HepG2 (cell line): Measurements from ENCODE around the gene TEKT1. TPM values are rescaled to one million over a fixed set of nuclear protein-coding genes. Genes with fewer than 3 reads are reported as not detected.
A peak's percentile ranks its signal among the peaks of the same experiment; 100 is the strongest.
"Not testable (repeated sequence)": the region's sequence is repeated elsewhere in the genome, so short reads cannot be mapped to it uniquely, and the experiment has no call there.

ENCODE experiments used
- ATAC-seq: fragments of 200-7000 bp; cut with Tn5 transposase; 3 replicates; pipeline ENCODE4 v1.9.1; 2020; ENCODE audit warnings: mild to moderate bottlenecking, moderate library complexity
- BruUV-seq: library from RNA; stranded (reverse); fragments of 400-500 nt; replicated peaks from 2 replicates; lab custom pipeline; 2021; lab: Mats Ljungman, UMichigan
- CTCF ChIA-PET: fragments of 300-600 bp; formaldehyde crosslinking; extraction: SDS; loops from one replicate; lab custom pipeline; 2021; ENCODE audit warnings: low total read pairs, inconsistent platforms, low intra/inter-chr PET ratio; lab: Yijun Ruan, JAX
- POLR2A ChIA-PET: fragments of 350-600 bp; sonication (Branson Sonifier 250); formaldehyde crosslinking; loops from one replicate; lab custom pipeline; 2020; ENCODE audit warnings: antibody characterized with exemption, inconsistent platforms; lab: Yijun Ruan, JAX
- DNase-seq: peaks from one replicate; pipeline ENCODE4 v3.0.0-alpha.2; 2015; ENCODE audit warnings: low spot score
- FAIRE-seq: peaks from 3 replicates; lab custom pipeline; 2011; peaks lifted over from hg19 to GRCh38; lab: Jason Lieb, UNC
- H2AFZ ChIP-seq: one replicate; pipeline ENCODE4 v1.6.1; 2011; ENCODE audit warnings: low read length, inconsistent platforms
- H3K27ac ChIP-seq: fragments of 300-600 bp; 3 replicates; pipeline ENCODE4 v1.8.0; 2011; ENCODE audit warnings: mixed run types, mild to moderate bottlenecking, mixed read lengths, low read length, inconsistent platforms; ENCODE audit not compliant: insufficient read depth; ENCODE audit errors: extremely low read length
- H3K27me3 ChIP-seq, 2 experiments: fragments of 200-600 bp in 1 of 2; 2 replicates in 1 of 2; 3 replicates in 1 of 2; pipeline versions ENCODE4 v1.6.0 to v1.8.0; 2011; ENCODE audit warnings: low read length in 2 of 2, mild to moderate bottlenecking in 2 of 2, moderate library complexity in 2 of 2, inconsistent platforms in 1 of 2; ENCODE audit not compliant: insufficient read depth in 2 of 2, control insufficient read depth in 1 of 2
- H3K36me3 ChIP-seq, 2 experiments: fragments of 200-600 bp in 1 of 2; replicated peaks in 1 of 2; 2 replicates in 1 of 2; 3 replicates in 1 of 2; pipeline versions ENCODE4 v1.5.1 to v1.8.0; 2011; ENCODE audit warnings: low read length in 2 of 2, inconsistent platforms in 1 of 2; ENCODE audit not compliant: insufficient read depth in 2 of 2, control insufficient read depth in 1 of 2
- H3K4me1 ChIP-seq: 2 replicates; pipeline ENCODE4 v1.5.1; 2012; ENCODE audit warnings: low read length, inconsistent platforms; ENCODE audit not compliant: insufficient read depth
- H3K4me2 ChIP-seq: 2 replicates; pipeline ENCODE4 v1.6.0; 2011; ENCODE audit warnings: low read depth, low read length, inconsistent platforms
- H3K4me3 ChIP-seq, 3 experiments: fragments of 200-600 bp in 1 of 3; sonication (generic), shearing (Covaris generic) in 1 of 3; replicated peaks in 1 of 3; 2 replicates each; pipeline ENCODE4 v1.5.1; 2011 to 2016; ENCODE audit warnings: low read length in 3 of 3, inconsistent platforms in 2 of 3, low read depth in 2 of 3, mild to moderate bottlenecking in 2 of 3, control low read depth in 1 of 3, mixed read lengths in 1 of 3; ENCODE audit not compliant: insufficient read depth in 1 of 3
- H3K79me2 ChIP-seq: one replicate; pipeline ENCODE4 v1.6.1; 2011; ENCODE audit warnings: low read length, inconsistent platforms; ENCODE audit not compliant: insufficient read depth
- H3K9ac ChIP-seq: 2 replicates; pipeline ENCODE4 v1.6.0; 2011; ENCODE audit warnings: mild to moderate bottlenecking, low read depth, low read length, inconsistent platforms; ENCODE audit not compliant: insufficient read depth
- H3K9me3 ChIP-seq: 2 replicates; pipeline ENCODE4 v1.5.1; 2012; ENCODE audit warnings: mild to moderate bottlenecking, low read length
- H4K20me1 ChIP-seq: 2 replicates; pipeline ENCODE4 v1.6.0; 2011; ENCODE audit warnings: inconsistent platforms, mild to moderate bottlenecking, low read length, moderate library complexity; ENCODE audit not compliant: insufficient read depth
- AGO2 ChIP-seq: fragments of 200-400 bp; formaldehyde crosslinking; optimal IDR thresholded peaks from 2 replicates; pipeline ENCODE3; 2017; ENCODE audit warnings: mild to moderate bottlenecking, low read depth, low read length, moderate library complexity
- HNF4G ChIP-seq, 2 experiments: sonication (generic) in 1 of 2; formaldehyde crosslinking in 1 of 2; IDR thresholded peaks; 2 replicates each; pipeline versions ENCODE4 v1.4.0 to v1.6.1; 2011 to 2020; ENCODE audit warnings: borderline replicate concordance in 2 of 2, low read depth in 2 of 2, mild to moderate bottlenecking in 2 of 2, low read length in 1 of 2, missing genetic modification reagents in 1 of 2, moderate library complexity in 1 of 2
- WGBS: methylation state at CpG from one replicate; pipeline ENCODE4 v1.1.6; 2017; ENCODE audit warnings: low lambda C conversion rate; 5-methylcytosine and 5-hydroxymethylcytosine counted together
- in situ Hi-C: cut with HindIII; loops from 2 replicates; pipeline ENCODE4 v1.10.0; 2017; ENCODE audit warnings: low pct_unique_long_range_greater_than_20kb; ENCODE audit not compliant: extremely low pct_ligation_motif_present
- intact Hi-C: fragments of 100-400 bp; cut with micrococcal nuclease; formaldehyde crosslinking; loops from one replicate; pipeline ENCODE4 v1.10.0; 2022; ENCODE audit not compliant: unreplicated experiment
- polyA plus RNA-seq, 8 experiments: library from polyadenylated mRNA; depleted of rRNA in 3 of 8; stranded (reverse) in 7 of 8; unstranded in 1 of 8; fragments of >200 nt; fragmentation: Illumina TruSeq in 4 of 8; extraction: Trizol in 4 of 8; gene quantifications; 2 replicates each; pipeline versions ENCODE4 v1.2.1 to v1.2.3, GENCODE V29; 2011 to 2016; ENCODE audit warnings: low read depth in 4 of 8, missing spikeins in 1 of 8, mixed read lengths in 1 of 8; ENCODE audit not compliant: insufficient read depth in 1 of 8
- total RNA-seq, 5 experiments: library from RNA; depleted of rRNA; stranded (reverse); fragments of >200 nt; fragmentation: Illumina TruSeq; extraction: Trizol; gene quantifications; 2 replicates each; pipeline ENCODE4 v1.2.3, GENCODE V29; 2016; ENCODE audit warnings: low read depth in 1 of 5
- TF ChIP-seq, protein P1 (sequence below): IDR thresholded peaks from 2 replicates; pipeline ENCODE4 v1.6.1; 2012; ENCODE audit warnings: low read depth, low read length, improper control_type of control experiment

Gene TEKT1
- total and polyA plus RNA-seq, 2 of the 13 experiments (the other 11 are each of a cell fraction or from before 2014, with no cell fraction given), result not detected

DNA sequence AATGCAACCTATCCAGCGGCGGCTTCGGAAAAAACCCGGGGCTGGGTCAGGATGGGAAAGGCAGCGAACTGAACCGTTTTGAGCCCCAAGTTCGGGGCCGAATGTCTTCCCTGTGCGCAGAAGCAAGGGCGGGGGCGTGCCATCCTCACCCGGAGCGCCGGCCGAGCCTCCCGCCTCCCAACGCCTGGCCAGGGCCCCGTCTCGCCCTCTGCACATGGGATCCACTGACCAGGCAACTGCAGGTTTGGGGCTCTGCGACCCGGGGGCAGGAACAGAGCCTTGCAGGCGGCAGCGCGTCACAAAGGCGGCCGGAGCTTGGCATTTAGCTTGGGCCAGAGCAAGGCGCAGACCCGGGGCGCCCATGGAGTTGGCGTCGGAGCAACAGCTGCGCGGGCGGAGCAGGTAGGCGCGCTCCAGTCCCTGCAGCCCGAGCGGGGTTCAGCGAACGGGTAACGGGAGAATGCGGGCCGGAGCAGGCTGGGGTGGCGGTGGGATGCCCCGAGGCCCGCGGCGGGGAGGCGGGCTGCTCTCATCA, 55.6 kb downstream of the TEKT1 start, which contains the start of gene FBXO39:
Gene FBXO39, plus strand, starts transcription at position 345 of the 535 bp plus-strand sequence. CDS start 3,654 bp downstream, outside the sequence.
- no peaks in the 10 kb centered on the region for H3K9me3 ChIP-seq
- H3K4me3 ChIP-seq, result no peak within 1 kb of the TSS
- no peaks in the 10 kb centered on the region for H4K20me1 ChIP-seq
- FAIRE-seq (no peak), DNase-seq (no peak), ATAC-seq (no peak)
- H3K4me1 ChIP-seq, result peaks cover 16% of the 10 kb centered on the region
- ChIA-PET CTCF (no interaction called here), POLR2A (no interaction called here)
- H3K4me2 ChIP-seq, result no peak within 1 kb of the TSS
- 85% methylated on average over 38 of the region's 49 CpGs for WGBS
- in situ Hi-C loops, result no loop called here
- intact Hi-C loops, result no loop called here
- H3K27ac ChIP-seq, result no peak within 1 kb of the TSS
- TF ChIP-seq AGO2, result peak; percentile 42
- TF ChIP-seq, protein P1, sequence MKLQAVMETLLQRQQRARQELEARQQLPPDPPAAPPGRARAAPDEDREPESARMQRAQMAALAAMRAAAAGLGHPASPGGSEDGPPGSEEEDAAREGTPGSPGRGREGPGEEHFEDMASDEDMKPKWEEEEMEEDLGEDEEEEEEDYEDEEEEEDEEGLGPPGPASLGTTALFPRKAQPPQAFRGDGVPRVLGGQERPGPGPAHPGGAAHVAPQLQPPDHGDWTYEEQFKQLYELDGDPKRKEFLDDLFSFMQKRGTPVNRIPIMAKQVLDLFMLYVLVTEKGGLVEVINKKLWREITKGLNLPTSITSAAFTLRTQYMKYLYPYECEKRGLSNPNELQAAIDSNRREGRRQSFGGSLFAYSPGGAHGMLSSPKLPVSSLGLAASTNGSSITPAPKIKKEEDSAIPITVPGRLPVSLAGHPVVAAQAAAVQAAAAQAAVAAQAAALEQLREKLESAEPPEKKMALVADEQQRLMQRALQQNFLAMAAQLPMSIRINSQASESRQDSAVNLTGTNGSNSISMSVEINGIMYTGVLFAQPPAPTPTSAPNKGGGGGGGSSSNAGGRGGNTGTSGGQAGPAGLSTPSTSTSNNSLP, result no peak
- TF ChIP-seq HNF4G (IDR thresholded peaks at IDR 0.05; ENCODE audit: borderline replicate concordance, low read depth, low read length), result no peak
- TF ChIP-seq HNF4G (CRISPR knock-in tag; IDR thresholded peaks at IDR 0.05; ENCODE audit: borderline replicate concordance, low read depth), result no peak
- H2AFZ ChIP-seq, result no peak within 1 kb of the TSS
- peaks cover 0 to 4% of the 10 kb centered on the region in 2 experiments; a peak in 1 of 5 replicates for H3K27me3 ChIP-seq
- H3K79me2 ChIP-seq, result no peaks in the 10 kb centered on the region
- BruUV-seq, result no TSS peak
- H3K9ac ChIP-seq, result no peak within 1 kb of the TSS
- no peaks in the 10 kb centered on the region for H3K36me3 ChIP-seq

- not testable (repeated sequence) for H3K36me3 ChIP-seq, FAIRE-seq, H4K20me1 ChIP-seq
Observed at GRCh38 chr17:6774906-6775305, 56.6 kb downstream of the TEKT1 start.

More at GRCh38 chr17:6774906-6775305, 56.6 kb downstream of the TEKT1 start:
- H2AFZ ChIP-seq, in situ Hi-C loops, H3K27me3 ChIP-seq, DNase-seq, H3K4me2 ChIP-seq, H3K9me3 ChIP-seq, intact Hi-C loops, CTCF ChIA-PET, H3K9ac ChIP-seq, POLR2A ChIA-PET, H3K79me2 ChIP-seq, H3K27ac ChIP-seq, H3K4me3 ChIP-seq, BruUV-seq, ATAC-seq: not testable (repeated sequence)
- peaks cover 14% of the 10 kb centered on the region for H3K4me1 ChIP-seq
- 79% methylated on average over 8 of the region's 8 CpGs for WGBS
